T-helper 1 cell treated with Interleukin-12 subunit alpha and Interleukin-12 subunit beta and Interleukin-4 antibody, amounts not matched to agents 30 μg/mL and 1 μg/mL, for 36 hours (primary cell): ENCODE data around the gene GALNT18.

Source experiments
- H3K27ac Mint-ChIP-seq: one replicate; pipeline ENCODE4 v1.8.0; 2021; ENCODE audit warnings: mild to moderate bottlenecking, mixed read lengths
- H3K27me3 Mint-ChIP-seq: one replicate; pipeline ENCODE4 v1.8.0; 2021; ENCODE audit warnings: low read depth, mixed read lengths
- H3K36me3 Mint-ChIP-seq: one replicate; pipeline ENCODE4 v1.8.0; 2021; ENCODE audit warnings: low read depth, mixed read lengths
- H3K4me1 Mint-ChIP-seq: one replicate; pipeline ENCODE4 v1.8.0; 2021; ENCODE audit warnings: low read depth, mixed read lengths
- H3K4me3 Mint-ChIP-seq: one replicate; pipeline ENCODE4 v1.8.0; 2021; ENCODE audit warnings: mild to moderate bottlenecking, moderate library complexity, mixed read lengths
- H3K9me3 Mint-ChIP-seq: one replicate; pipeline ENCODE4 v1.8.0; 2021; ENCODE audit warnings: mixed read lengths

The GALNT18 gene

GRCh38 chr11:11293798-11294550 is 327.8 kb downstream of the GALNT18 start:
- no peaks in the 10 kb centered on the region for H3K9me3 Mint-ChIP-seq
- H3K27me3 Mint-ChIP-seq = no peaks in the 10 kb centered on the region
- no peaks in the 10 kb centered on the region for H3K36me3 Mint-ChIP-seq
- no peak overlapping the region for H3K4me3 Mint-ChIP-seq
- no peaks in the 10 kb centered on the region for H3K4me1 Mint-ChIP-seq
- no peak overlapping the region for H3K27ac Mint-ChIP-seq

DNA sequence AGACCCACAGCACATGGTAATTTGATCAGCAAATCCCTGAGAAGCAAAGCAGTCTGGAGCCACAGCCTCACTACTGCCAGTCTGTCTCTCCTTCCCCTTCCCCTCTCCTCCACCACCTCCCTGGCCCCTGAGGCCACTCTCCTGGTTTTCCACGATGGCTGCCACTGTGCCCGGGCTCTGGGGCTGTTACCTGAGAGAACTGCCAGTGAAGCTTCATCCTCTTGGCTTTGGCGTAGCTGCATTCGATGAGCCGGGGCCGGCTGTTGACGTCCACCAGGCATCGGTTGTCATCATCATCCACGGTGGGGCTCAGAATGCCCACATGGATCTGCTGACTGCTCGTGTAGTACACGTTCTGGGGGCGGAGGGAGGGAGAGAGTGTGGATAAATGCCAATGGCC is 329.0 kb downstream of the GALNT18 start:
- Mint-ChIP-seq H3K4me1 (no peaks in the 10 kb centered on the region), H3K9me3 (no peaks in the 10 kb centered on the region), H3K27ac (no peak overlapping the region), H3K27me3 (peaks cover 3% of the 10 kb centered on the region), H3K4me3 (no peak overlapping the region), H3K36me3 (no peaks in the 10 kb centered on the region)

- Mint-ChIP-seq H3K36me3 (no peaks in the 10 kb centered on the region), H3K4me1 (no peaks in the 10 kb centered on the region), H3K9me3 (no peaks in the 10 kb centered on the region), H3K27me3 (peaks cover 5% of the 10 kb centered on the region), H3K27ac (no peak overlapping the region), H3K4me3 (no peak overlapping the region)
Observed at GRCh38 chr11:11291041-11292015, 330.5 kb downstream of the GALNT18 start.

- Mint-ChIP-seq H3K4me1 (no peaks in the 10 kb centered on the region), H3K4me3 (no peak overlapping the region), H3K27me3 (peaks cover 5% of the 10 kb centered on the region), H3K36me3 (no peaks in the 10 kb centered on the region), H3K27ac (no peak overlapping the region), H3K9me3 (no peaks in the 10 kb centered on the region)
Observed at GRCh38 chr11:11290354-11290753, 331.5 kb downstream of the GALNT18 start.

DNA sequence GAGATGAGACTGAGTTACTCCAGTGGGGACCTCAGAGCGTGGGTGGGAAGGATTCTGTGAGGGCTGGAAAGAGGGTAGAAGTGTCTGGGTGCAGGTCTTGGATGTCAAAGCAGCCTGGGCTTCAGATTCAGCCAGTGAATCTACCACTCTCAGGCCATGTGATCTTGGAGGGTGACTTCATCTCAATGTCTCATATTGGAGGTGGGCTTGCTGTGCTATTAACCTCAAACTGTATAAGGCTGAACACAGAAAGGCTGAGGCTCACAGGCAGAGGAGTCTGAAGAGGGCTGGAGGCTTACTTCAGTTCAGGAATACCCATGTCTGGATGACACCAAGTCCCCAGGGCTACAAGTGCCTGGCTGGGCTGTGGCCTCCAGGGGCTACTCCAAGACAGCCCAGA is 332.1 kb downstream of the GALNT18 start:
- H3K4me3 Mint-ChIP-seq = no peak overlapping the region
- H3K9me3 Mint-ChIP-seq = no peaks in the 10 kb centered on the region
- H3K36me3 Mint-ChIP-seq = no peaks in the 10 kb centered on the region
- no peaks in the 10 kb centered on the region for H3K4me1 Mint-ChIP-seq
- H3K27ac Mint-ChIP-seq = no peak overlapping the region
- peaks cover 5% of the 10 kb centered on the region for H3K27me3 Mint-ChIP-seq

GRCh38 chr11:11288972-11289616 is 332.7 kb downstream of the GALNT18 start:
- Mint-ChIP-seq H3K4me1 (no peaks in the 10 kb centered on the region), H3K4me3 (no peak overlapping the region), H3K9me3 (no peaks in the 10 kb centered on the region), H3K27ac (no peak overlapping the region), H3K27me3 (peaks cover 5% of the 10 kb centered on the region), H3K36me3 (no peaks in the 10 kb centered on the region)

GRCh38 chr11:11284481-11284880 is 337.3 kb downstream of the GALNT18 start:
- Mint-ChIP-seq H3K27ac (no peak overlapping the region), H3K36me3 (no peaks in the 10 kb centered on the region), H3K4me1 (no peaks in the 10 kb centered on the region), H3K27me3 (peaks cover 5% of the 10 kb centered on the region), H3K9me3 (no peaks in the 10 kb centered on the region), H3K4me3 (no peak overlapping the region)

- H3K27ac Mint-ChIP-seq = no peak overlapping the region
- H3K9me3 Mint-ChIP-seq = no peaks in the 10 kb centered on the region
- H3K4me1 Mint-ChIP-seq = no peaks in the 10 kb centered on the region
- H3K27me3 Mint-ChIP-seq = peaks cover 3% of the 10 kb centered on the region
- no peak overlapping the region for H3K4me3 Mint-ChIP-seq
- no peaks in the 10 kb centered on the region for H3K36me3 Mint-ChIP-seq
Observed at GRCh38 chr11:11281626-11282025, 340.2 kb downstream of the GALNT18 start.

- Mint-ChIP-seq H3K9me3 (no peaks in the 10 kb centered on the region), H3K27ac (no peak overlapping the region)
Observed at GRCh38 chr11:11280826-11281225, 341.0 kb downstream of the GALNT18 start.

DNA sequence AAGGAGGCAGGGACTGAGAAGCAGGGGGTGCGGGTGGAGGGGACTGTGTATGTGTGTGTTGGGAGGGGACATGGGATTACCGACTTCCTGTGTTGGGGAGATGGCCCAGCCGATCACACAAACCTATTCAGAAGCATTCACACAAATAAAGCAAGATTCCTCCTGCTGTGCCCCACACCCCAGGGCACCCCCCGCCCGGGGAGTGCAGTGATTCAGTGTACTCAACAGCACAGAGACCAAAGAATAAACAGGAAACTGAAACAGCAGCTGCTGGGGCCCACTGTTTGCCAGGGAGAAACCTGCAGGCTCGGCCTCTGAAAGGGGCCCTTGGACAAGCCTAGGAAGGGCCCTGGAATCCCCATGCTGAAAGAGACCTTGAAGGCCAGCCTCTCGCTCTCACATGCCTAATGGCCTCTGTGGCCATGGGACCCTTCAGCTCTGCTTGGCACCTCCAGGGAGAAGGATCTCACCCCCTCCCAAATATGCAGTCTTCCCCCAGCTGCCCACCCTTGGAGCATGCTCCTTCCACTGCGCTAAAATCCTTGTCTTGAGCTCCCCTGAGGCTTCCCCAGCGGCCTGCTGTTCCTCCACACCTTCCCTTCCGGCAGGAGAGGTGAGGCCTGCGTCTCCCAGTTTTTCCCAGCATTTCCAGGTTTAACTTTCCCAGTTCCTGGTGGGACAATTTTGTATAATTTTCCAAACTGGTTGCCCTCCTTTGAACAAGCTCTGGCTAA is 341.7 kb downstream of the GALNT18 start:
- peaks cover 3% of the 10 kb centered on the region for H3K27me3 Mint-ChIP-seq
- no peaks in the 10 kb centered on the region for H3K4me1 Mint-ChIP-seq
- H3K9me3 Mint-ChIP-seq = no peaks in the 10 kb centered on the region
- H3K4me3 Mint-ChIP-seq = no peak overlapping the region
- no peak overlapping the region for H3K27ac Mint-ChIP-seq
- H3K36me3 Mint-ChIP-seq = no peaks in the 10 kb centered on the region

More at GRCh38 chr11:11280826-11281225, 341.0 kb downstream of the GALNT18 start:
- Mint-ChIP-seq H3K4me3 (no peak overlapping the region), H3K27me3 (peaks cover 3% of the 10 kb centered on the region), H3K4me1 (no peaks in the 10 kb centered on the region), H3K36me3 (no peaks in the 10 kb centered on the region)

DNA sequence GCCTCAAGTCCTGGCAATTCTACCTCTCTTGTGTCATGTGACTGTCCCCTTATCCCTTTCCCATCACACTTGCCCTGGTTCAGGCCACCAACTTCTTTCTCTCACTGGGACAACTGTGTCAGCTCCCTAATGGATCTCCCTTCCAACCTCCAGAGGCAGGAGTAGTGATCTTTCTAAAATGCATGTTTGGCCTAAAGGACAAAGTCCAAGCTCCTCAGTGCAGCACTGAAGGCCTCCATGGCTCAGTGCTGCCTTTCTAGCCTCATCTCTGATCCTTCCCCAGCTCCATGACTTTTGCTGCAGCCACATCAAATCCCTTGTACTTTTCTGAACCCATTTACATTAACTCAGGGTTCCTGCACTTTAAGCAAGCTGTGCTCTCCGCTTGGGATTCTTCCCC is 349.6 kb downstream of the GALNT18 start:
- Mint-ChIP-seq H3K27ac (no peak overlapping the region), H3K4me1 (no peaks in the 10 kb centered on the region), H3K27me3 (peaks cover 1% of the 10 kb centered on the region)

GRCh38 chr11:11270236-11270775 is 351.5 kb downstream of the GALNT18 start:
- H3K9me3 Mint-ChIP-seq = no peaks in the 10 kb centered on the region
- H3K27me3 Mint-ChIP-seq = no peaks in the 10 kb centered on the region
- H3K36me3 Mint-ChIP-seq = no peaks in the 10 kb centered on the region
- no peak overlapping the region for H3K4me3 Mint-ChIP-seq
- no peaks in the 10 kb centered on the region for H3K4me1 Mint-ChIP-seq
- H3K27ac Mint-ChIP-seq = no peak overlapping the region

More for the DNA sequence above, 349.6 kb downstream of the GALNT18 start:
- Mint-ChIP-seq H3K36me3 (no peaks in the 10 kb centered on the region), H3K9me3 (no peaks in the 10 kb centered on the region), H3K4me3 (no peak overlapping the region)

DNA sequence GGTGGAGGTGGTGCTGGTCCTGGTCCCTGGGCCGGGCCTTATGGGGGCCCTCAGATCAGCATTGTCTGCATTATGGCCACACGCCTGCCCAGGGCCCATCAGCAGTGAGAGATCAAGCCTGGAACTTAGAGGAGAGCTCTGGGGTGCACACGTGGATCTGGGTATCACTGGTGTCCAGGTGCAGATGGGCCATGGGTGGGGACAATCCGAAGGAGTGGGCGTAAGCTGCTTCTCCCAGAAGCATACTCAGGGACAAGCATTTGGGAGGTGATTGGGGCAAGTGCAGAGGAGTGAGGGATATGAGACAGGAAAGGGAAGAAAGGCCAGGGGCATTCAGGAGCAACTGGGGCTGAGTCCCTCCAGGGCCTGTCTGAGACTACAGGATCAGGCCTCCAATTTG is 353.1 kb downstream of the GALNT18 start:
- Mint-ChIP-seq H3K27me3 (no peaks in the 10 kb centered on the region), H3K9me3 (no peaks in the 10 kb centered on the region), H3K27ac (no peak overlapping the region), H3K4me3 (no peak overlapping the region), H3K4me1 (no peaks in the 10 kb centered on the region), H3K36me3 (no peaks in the 10 kb centered on the region)

GRCh38 chr11:11268119-11268518 is 353.7 kb downstream of the GALNT18 start:
- no peak overlapping the region for H3K27ac Mint-ChIP-seq
- H3K4me3 Mint-ChIP-seq = no peak overlapping the region
- H3K36me3 Mint-ChIP-seq = no peaks in the 10 kb centered on the region
- H3K27me3 Mint-ChIP-seq = no peaks in the 10 kb centered on the region
- H3K4me1 Mint-ChIP-seq = no peaks in the 10 kb centered on the region
- no peaks in the 10 kb centered on the region for H3K9me3 Mint-ChIP-seq
